PC-9 (cell line): ENCODE measurements around the gene MED26.

Source experiments
- CTCF ChIP-seq: fragments of 200-600 bp; sonication (generic); conservative IDR thresholded peaks from 2 replicates; pipeline ENCODE4 v1.6.1; 2017; ENCODE audit warnings: mixed run types, antibody characterized with exemption, mild to moderate bottlenecking, moderate library complexity
- EZH2 ChIP-seq: fragments of 200-600 bp; sonication (generic); IDR thresholded peaks from 2 replicates; pipeline ENCODE4 v1.8.0; 2017; ENCODE audit warnings: antibody characterized with exemption, low read depth

- no peak for TF ChIP-seq CTCF
- no peak for TF ChIP-seq EZH2
Observed at GRCh38 chr19:16532440-16533234, 95.4 kb downstream of the MED26 start.
